Measurements from ENCODE around the gene ERN1. TPM values are rescaled to one million over a fixed set of nuclear protein-coding genes. Genes with fewer than 3 reads are reported as not detected.

The ERN1 gene
- total and polyA plus RNA-seq, 2 of the 8 experiments (the other 6 are each of a cell fraction or from before 2014, with no cell fraction given): 1.8 to 3.9 TPM

DNA sequence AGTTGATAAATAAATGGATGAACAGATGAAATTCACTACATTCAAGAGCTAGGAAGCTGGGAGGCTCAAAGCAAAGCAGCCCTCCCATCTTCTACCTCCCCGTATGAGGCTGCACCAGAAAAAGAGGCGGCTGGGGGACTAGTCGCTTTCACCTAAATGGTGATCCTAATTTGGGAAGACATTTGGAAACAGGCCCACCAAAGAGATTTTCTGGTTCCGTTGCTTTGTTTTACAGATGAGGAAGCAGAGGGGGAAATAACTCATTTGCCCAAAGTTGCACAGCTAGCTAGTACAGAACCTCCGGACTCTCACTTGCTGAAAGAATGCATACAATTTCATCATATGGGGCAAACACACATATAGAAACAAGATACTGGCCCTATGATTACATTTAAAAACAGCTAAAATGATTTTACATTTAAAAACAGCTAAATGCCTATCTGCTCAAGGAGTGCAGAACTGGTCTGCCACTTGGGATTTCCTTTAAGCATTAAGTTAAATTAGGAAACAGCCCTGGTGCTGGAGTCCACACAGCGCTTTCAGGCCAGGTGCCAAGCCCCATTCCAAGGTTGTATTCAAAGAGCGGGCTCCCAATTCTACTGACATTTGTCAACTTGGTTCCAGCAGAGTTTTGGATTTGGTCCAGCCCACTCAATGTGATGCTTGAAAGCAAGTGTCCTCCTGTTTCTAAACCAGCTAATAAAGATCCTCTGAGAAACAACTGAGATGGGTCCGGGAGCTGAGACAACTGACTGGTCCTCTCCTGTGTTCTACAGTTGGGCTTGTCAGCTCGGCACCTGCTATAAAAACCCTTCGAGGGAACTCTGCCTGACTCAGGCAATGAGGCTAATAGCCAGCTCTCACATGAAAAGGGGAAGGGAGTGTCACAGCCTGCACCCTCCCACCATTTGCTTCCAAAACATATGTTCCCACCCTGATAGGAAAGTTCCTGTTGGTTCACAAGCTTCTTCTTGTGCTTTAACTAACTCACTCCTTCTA, 11.7 kb downstream of the ERN1 start (continued):
- TF ChIP-seq, protein P1, sequence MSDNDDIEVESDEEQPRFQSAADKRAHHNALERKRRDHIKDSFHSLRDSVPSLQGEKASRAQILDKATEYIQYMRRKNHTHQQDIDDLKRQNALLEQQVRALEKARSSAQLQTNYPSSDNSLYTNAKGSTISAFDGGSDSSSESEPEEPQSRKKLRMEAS (IDR thresholded peaks at IDR 0.05): no peak
- TF ChIP-seq BACH1 (IDR thresholded peaks at IDR 0.05; ENCODE audit: low read length) (no peak), SP4 (IDR thresholded peaks at IDR 0.05; ENCODE audit: low read length) (no peak), MAFK (IDR thresholded peaks at IDR 0.05; ENCODE audit: low read depth, low read length) (no peak), TCF12 (IDR thresholded peaks at IDR 0.05; ENCODE audit: low read depth, low read length) (no peak)
- TF ChIP-seq, protein P2, sequence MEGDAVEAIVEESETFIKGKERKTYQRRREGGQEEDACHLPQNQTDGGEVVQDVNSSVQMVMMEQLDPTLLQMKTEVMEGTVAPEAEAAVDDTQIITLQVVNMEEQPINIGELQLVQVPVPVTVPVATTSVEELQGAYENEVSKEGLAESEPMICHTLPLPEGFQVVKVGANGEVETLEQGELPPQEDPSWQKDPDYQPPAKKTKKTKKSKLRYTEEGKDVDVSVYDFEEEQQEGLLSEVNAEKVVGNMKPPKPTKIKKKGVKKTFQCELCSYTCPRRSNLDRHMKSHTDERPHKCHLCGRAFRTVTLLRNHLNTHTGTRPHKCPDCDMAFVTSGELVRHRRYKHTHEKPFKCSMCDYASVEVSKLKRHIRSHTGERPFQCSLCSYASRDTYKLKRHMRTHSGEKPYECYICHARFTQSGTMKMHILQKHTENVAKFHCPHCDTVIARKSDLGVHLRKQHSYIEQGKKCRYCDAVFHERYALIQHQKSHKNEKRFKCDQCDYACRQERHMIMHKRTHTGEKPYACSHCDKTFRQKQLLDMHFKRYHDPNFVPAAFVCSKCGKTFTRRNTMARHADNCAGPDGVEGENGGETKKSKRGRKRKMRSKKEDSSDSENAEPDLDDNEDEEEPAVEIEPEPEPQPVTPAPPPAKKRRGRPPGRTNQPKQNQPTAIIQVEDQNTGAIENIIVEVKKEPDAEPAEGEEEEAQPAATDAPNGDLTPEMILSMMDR (IDR thresholded peaks at IDR 0.05; ENCODE audit: control extremely low read depth in 1 of 3, insufficient read depth in 1 of 3, low read depth in 1 of 3, low read length in 3 of 3): no peak
